ENCODE data around the gene CPAMD8. TPM values are rescaled to one million over a fixed set of nuclear protein-coding genes. Genes with fewer than 3 reads are reported as not detected.

CPAMD8 gene
- total and polyA plus RNA-seq, 11 donors, result 5.2 to 49.5 (median 16.9) TPM

DNA sequence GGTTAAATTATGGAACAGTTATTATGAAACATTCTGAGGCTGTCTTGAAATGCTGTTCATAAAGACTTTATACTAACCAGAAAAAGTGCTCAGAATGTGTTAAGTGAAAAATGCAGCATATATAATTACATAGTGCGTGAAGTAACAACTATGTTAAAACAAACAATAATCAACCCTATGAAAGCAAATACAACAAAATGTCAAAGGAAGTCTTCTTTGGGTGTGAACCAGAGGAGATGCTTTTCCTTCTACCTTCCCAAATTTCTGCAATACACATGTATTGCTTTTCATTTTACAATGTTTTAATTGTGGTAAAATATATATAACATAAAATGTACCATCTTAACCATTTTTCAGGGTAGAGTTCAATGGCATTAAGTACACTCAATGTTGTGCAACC lies 92.1 kb downstream of the CPAMD8 start:
- no peaks in the 10 kb centered on the region for H3K4me1 ChIP-seq
- H3K4me3 ChIP-seq, result no peak overlapping the region
- intact Hi-C loops (cut with DNase I), result no loop called here
- no peak overlapping the region for H3K27ac ChIP-seq
- 93 to 98% (median 95%) methylated on average over 1 of the region's 1 CpG for WGBS, 4 donors
- ATAC-seq (no peak), DNase-seq (no peak)
- TF ChIP-seq POLR2A (IDR thresholded peaks at IDR 0.05), result no peak
- TF ChIP-seq, protein P1, sequence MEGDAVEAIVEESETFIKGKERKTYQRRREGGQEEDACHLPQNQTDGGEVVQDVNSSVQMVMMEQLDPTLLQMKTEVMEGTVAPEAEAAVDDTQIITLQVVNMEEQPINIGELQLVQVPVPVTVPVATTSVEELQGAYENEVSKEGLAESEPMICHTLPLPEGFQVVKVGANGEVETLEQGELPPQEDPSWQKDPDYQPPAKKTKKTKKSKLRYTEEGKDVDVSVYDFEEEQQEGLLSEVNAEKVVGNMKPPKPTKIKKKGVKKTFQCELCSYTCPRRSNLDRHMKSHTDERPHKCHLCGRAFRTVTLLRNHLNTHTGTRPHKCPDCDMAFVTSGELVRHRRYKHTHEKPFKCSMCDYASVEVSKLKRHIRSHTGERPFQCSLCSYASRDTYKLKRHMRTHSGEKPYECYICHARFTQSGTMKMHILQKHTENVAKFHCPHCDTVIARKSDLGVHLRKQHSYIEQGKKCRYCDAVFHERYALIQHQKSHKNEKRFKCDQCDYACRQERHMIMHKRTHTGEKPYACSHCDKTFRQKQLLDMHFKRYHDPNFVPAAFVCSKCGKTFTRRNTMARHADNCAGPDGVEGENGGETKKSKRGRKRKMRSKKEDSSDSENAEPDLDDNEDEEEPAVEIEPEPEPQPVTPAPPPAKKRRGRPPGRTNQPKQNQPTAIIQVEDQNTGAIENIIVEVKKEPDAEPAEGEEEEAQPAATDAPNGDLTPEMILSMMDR (IDR thresholded peaks at IDR 0.05), result no peak
- peaks cover 0 to 4% (median 0%) of the 10 kb centered on the region in 9 donors for H3K36me3 ChIP-seq
- H3K9me3 ChIP-seq, result peaks cover 0 to 47% (median 14%) of the 10 kb centered on the region in 12 donors
- no peaks in the 10 kb centered on the region for H3K27me3 ChIP-seq

DNA sequence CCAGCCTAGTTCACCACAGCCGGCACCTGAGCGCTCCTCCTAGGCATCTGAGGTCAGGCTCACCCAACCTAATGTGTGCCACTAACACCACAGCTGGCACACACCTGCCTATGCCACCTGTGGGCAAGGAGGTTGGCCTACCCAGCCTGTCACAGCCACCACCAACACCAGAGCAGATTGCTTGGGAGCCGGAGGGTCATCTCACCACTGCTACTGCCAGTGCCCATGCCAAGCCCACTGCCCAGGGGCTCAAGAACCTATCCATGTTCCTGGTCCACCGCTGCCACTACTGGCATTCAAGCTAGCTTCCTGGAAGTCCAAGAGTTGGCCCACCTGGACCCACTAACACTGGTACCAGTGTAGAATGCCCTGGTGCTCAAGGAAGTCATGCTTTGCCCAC lies 95.3 kb downstream of the CPAMD8 start:
- no peak for TF ChIP-seq POLR2A (IDR thresholded peaks at IDR 0.05)
- TF ChIP-seq, protein P1 (IDR thresholded peaks at IDR 0.05), result no peak
- no peaks in the 10 kb centered on the region for H3K27me3 ChIP-seq
- intact Hi-C loops (cut with DNase I), result no loop called here
- H3K4me1 ChIP-seq, result no peaks in the 10 kb centered on the region
- no peak overlapping the region for H3K4me3 ChIP-seq
- H3K9me3 ChIP-seq, result peaks cover 0 to 52% (median 14%) of the 10 kb centered on the region in 12 donors
- no peak for ATAC-seq
- WGBS, 4 donors, result 93 to 100% (median 95%) methylated on average over 2 to 4 of the region's 4 CpGs
- peaks cover 0 to 3% (median 0%) of the 10 kb centered on the region in 9 donors for H3K36me3 ChIP-seq
- no peak overlapping the region for H3K27ac ChIP-seq
- DNase-seq, result no peak

DNA sequence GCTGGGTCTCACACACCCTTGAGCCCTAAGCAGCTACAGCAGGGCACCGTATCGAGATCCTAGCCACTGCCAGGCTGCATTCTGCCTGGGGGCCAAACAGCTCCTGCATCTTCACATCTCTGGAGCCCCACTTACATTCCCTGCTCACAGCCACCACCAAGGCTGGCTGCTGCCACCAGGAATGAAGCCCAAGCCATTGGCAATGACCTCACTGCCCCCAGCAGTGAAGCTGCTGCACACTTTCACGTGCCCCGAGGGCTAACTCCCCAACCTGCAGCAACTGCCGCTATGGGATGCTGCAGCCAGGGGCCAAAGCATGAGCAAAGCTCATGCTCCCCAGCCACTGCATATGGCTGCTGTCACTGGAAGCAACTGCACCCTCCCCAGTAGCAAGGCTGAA lies 95.9 kb downstream of the CPAMD8 start:
- ATAC-seq (no peak), DNase-seq (no peak)
- H3K27ac ChIP-seq, result no peak overlapping the region
- TF ChIP-seq POLR2A (IDR thresholded peaks at IDR 0.05), result no peak
- TF ChIP-seq, protein P1 (IDR thresholded peaks at IDR 0.05), result no peak
- intact Hi-C loops (cut with DNase I), result no loop called here
- peaks cover 0 to 53% (median 14%) of the 10 kb centered on the region in 12 donors for H3K9me3 ChIP-seq
- H3K36me3 ChIP-seq, result no peaks in the 10 kb centered on the region
- no peaks in the 10 kb centered on the region for H3K4me1 ChIP-seq
- H3K4me3 ChIP-seq, result no peak overlapping the region
- 65 to 92% (median 81%) methylated on average over 4 to 5 of the region's 5 CpGs for WGBS, 4 donors
- no peaks in the 10 kb centered on the region for H3K27me3 ChIP-seq

DNA sequence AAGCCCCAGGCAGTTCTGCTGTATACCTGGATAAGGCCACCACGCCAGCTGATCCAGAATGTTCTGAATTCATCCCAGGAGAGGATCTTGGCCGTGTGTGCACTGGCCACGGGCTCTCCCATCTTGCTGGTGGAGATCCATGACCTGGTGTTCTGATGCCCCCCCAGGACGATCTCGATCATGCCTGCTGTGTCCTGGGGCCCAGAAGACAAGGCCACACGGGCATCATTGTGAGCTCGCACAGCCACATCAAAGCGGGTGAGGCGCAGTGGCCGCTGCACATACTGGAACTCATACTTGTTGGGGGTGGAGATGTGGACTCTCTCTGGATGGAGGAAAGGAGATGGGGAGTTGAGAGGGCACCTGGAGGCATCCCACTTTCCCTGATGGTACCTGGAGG lies 97.7 kb downstream of the CPAMD8 start:
- Histone ChIP-seq H3K27me3 (no peaks in the 10 kb centered on the region), H3K4me1 (no peaks in the 10 kb centered on the region), H3K4me3 (no peak overlapping the region), H3K27ac (no peak overlapping the region), H3K9me3 (peaks cover 0 to 47% (median 5%) of the 10 kb centered on the region in 12 donors), H3K36me3 (no peaks in the 10 kb centered on the region)
- 94 to 97% (median 95%) methylated on average over 9 to 10 of the region's 10 CpGs for WGBS, 4 donors
- ATAC-seq (no peak), DNase-seq (no peak)
- TF ChIP-seq POLR2A (IDR thresholded peaks at IDR 0.05), result no peak
- TF ChIP-seq, protein P1 (IDR thresholded peaks at IDR 0.05), result no peak
- intact Hi-C loops (cut with DNase I), result no loop called here

Data from heart left ventricle (tissue), 16 donors.